C4-2B (cell line): ENCODE results near the gene SRP9.
"Not testable (repeated sequence)": the region's sequence is repeated elsewhere in the genome, so short reads cannot be mapped to it uniquely, and the experiment has no call there.

Source experiments
- H3K27ac ChIP-seq: fragments of 450-650 bp; 2 replicates; pipeline ENCODE4 v1.5.1; 2017
- CTCF ChIP-seq: fragments of 450-650 bp; conservative IDR thresholded peaks from 2 replicates; pipeline ENCODE4 v1.5.1; 2017; ENCODE audit warnings: mild to moderate bottlenecking
- ZFX ChIP-seq: fragments of 450-650 bp; IDR thresholded peaks from 2 replicates; pipeline ENCODE4 v1.6.1; 2017

SRP9 gene

GRCh38 chr1:225757927-225758656 lies 19.5 kb upstream of the SRP9 start:
- no peak overlapping the region for H3K27ac ChIP-seq
- no peak for TF ChIP-seq CTCF
- no peak for TF ChIP-seq ZFX

- not testable (repeated sequence) for H3K27ac ChIP-seq
Observed at GRCh38 chr1:225759972-225760371, 17.7 kb upstream of the SRP9 start.

GRCh38 chr1:225760531-225760930 lies 17.1 kb upstream of the SRP9 start:
- no peak overlapping the region for H3K27ac ChIP-seq
- no peak for TF ChIP-seq CTCF
- no peak for TF ChIP-seq ZFX

- not testable (repeated sequence) for H3K27ac ChIP-seq
Observed at GRCh38 chr1:225761395-225761794, 16.2 kb upstream of the SRP9 start.

GRCh38 chr1:225762002-225762441 lies 15.6 kb upstream of the SRP9 start:
- no peak overlapping the region for H3K27ac ChIP-seq
- TF ChIP-seq ZFX (no peak), CTCF (no peak)

- H3K27ac ChIP-seq = peak overlapping the region; percentile 63; the same call in 1 of the 2 replicates
- TF ChIP-seq ZFX (no peak), CTCF (no peak)
Observed at GRCh38 chr1:225762444-225762843, 15.2 kb upstream of the SRP9 start.

GRCh38 chr1:225763716-225764548 lies 13.7 kb upstream of the SRP9 start:
- H3K27ac ChIP-seq = peak overlapping the region; percentile 63
- no peak for TF ChIP-seq CTCF
- no peak for TF ChIP-seq ZFX

- no peak for TF ChIP-seq ZFX
- no peak for TF ChIP-seq CTCF
- no peak overlapping the region for H3K27ac ChIP-seq
Observed at GRCh38 chr1:225765982-225766674, 11.5 kb upstream of the SRP9 start.
